MG63 (cell line): Measurements from ENCODE around the gene CFAP77. TPM values are rescaled to one million over a fixed set of nuclear protein-coding genes. Genes with fewer than 3 reads are reported as not detected.
A peak's percentile ranks its signal among the peaks of the same experiment; 100 is the strongest.

Source experiments
- DNase-seq: peaks from one replicate; pipeline ENCODE4 v3.0.0-alpha.2; 2020
- H3K27me3 ChIP-seq: fragments of 250-450 bp; sonication (Bioruptor Pico); 2 replicates; pipeline ENCODE4 v1.5.1; 2020; ENCODE audit warnings: mild to moderate bottlenecking, moderate library complexity
- H3K36me3 ChIP-seq: fragments of 250-450 bp; sonication (Bioruptor Pico); 2 replicates; pipeline ENCODE4 v1.5.1; 2020; ENCODE audit warnings: mild to moderate bottlenecking, moderate library complexity
- H3K4me3 ChIP-seq: fragments of 250-450 bp; sonication (Bioruptor Pico); 2 replicates; pipeline ENCODE4 v1.5.1; 2020; ENCODE audit warnings: mild to moderate bottlenecking, moderate library complexity
- H3K9me3 ChIP-seq: fragments of 250-450 bp; sonication (Bioruptor Pico); 2 replicates; pipeline ENCODE4 v1.5.1; 2020; ENCODE audit warnings: mild to moderate bottlenecking, moderate library complexity
- total RNA-seq: library from RNA; depleted of rRNA; stranded (reverse); fragments of >200 nt; shearing (Covaris generic); gene quantifications from 2 replicates; pipeline ENCODE4 v1.2.3, GENCODE V29; 2014; ENCODE audit warnings: low replicate concordance

CFAP77 gene
- total RNA-seq, 1 experiment from 2014 or later, result not detected

DNA sequence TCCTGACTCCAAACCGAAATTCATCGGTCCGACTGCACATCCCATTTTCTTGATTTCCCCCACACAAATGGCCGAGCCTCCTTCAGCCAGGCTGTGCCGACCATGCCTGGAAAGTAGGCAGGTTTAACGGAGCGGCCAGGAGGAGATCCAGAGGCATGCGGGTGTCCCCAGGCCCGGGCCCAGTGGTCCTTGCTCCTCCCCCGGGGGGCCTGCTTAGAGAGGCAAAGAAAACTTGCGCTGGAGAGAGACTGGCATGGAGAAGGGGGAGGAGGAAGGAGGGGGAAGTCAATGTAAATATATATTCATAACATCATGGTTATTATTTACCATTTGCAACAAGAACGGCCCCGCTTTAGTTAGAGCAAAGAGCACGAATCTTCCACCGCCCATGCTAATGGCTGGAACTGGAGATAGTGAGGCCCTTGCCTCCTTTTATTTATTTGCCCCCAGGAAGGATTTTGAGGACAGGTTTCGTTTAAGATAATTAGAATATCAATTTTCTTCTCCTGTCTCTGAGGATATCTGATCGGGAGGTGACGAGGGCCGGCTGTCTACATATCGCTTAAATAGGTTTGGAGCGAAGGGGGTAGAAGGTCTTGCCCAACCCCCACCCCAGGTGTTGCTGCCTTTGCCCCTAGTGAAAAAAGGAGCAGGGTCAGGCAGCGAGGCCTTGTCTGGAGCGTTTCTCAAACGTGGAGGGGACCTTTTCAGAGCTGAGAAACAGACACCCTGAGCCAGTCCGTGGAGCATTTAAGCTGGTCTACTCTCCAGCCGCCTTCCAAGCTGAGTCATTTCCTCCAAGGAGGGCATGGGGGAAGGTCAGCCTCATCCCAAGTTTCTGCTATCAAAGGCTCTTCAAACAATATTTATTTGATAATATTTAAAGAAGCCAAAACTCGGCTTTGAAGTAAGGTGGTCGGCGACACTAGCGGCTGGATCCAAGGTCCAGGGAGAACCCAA is 174.9 kb downstream of the CFAP77 start:
- peaks cover 78% of the 10 kb centered on the region for H3K27me3 ChIP-seq
- no peak overlapping the region for H3K4me3 ChIP-seq
- H3K9me3 ChIP-seq, result no peaks in the 10 kb centered on the region
- peak; percentile 33 for DNase-seq
- H3K36me3 ChIP-seq, result no peaks in the 10 kb centered on the region

DNA sequence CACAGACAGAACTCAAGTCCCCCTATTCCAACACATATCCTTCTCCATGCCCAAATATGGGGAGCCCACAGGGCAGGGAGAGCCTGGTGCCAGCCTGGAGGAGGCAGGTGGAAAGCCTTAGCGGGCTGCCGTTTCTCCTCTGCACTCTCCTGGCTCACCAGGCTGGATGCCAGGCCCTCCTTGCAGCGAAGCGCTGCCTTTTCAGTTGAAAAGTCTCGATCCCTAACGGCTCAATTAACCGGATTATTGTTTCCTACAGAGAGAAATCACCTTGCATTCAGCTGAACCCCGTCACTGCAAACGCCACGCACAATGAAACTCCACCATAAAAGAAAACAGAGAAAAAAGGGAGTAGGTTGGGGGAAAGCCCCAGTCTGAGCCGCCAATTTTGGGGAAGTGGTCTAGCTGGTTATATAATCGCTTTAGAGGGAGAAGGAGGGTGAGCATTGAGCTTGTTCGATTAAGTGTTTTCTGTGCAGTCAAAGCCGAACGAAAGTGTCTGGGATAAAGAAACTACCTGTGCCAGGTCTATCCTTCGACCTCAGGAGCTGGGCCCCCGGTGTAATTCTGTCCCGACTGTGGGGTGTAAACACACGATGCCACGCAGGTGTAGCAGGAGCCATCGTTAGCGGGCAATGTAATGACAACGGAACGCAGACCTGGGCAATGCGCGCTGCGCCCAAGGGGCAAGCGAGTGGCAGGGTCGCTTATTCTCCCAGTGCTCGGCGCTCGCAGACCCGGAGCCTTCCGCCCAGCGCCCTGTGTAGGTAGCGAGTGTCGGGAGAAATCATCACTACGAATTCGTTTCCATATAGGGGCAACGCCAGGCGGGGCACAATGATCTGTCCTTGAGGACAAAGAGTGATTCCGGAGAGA is 176.2 kb downstream of the CFAP77 start:
- H3K36me3 ChIP-seq, result no peaks in the 10 kb centered on the region
- H3K9me3 ChIP-seq, result no peaks in the 10 kb centered on the region
- DNase-seq, result no peak
- H3K27me3 ChIP-seq, result peaks cover 70% of the 10 kb centered on the region
- H3K4me3 ChIP-seq, result no peak overlapping the region

DNA sequence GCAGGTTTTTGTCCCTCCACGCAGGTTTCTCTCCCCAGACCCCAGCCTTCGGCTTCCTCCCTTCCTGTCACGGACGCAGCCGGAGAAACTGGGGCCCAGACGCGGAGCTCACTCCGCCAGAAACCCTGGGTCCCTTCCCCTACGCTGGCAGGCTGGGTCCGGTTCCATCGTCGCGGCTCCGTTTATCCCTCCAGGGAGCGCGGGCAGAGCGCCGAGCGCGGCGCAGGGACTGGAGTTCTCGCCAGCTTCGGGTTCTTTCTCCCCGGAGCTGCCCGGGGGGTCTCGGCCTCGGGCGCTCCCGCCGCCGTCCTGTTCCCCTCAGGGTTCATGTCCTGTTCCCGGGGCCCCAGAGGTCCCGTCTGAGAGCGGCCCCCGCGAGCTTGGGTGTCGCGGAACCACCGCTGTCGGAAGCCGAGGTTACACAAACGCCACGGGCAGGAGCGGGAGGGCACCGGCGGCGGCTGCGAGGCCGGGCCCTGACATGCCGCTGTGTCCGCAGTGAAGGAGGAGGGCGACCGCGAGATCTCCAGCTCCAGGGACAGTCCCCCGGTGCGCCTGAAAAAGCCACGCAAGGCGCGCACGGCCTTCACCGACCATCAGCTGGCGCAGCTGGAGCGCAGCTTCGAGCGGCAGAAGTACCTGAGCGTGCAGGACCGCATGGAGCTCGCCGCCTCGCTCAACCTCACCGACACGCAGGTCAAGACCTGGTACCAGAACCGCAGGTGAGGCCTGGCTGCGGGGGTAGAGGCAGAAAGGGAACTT is 177.0 kb downstream of the CFAP77 start:
- H3K36me3 ChIP-seq, result no peaks in the 10 kb centered on the region
- no peak for DNase-seq
- no peak overlapping the region for H3K4me3 ChIP-seq
- H3K9me3 ChIP-seq, result no peaks in the 10 kb centered on the region
- peaks cover 63% of the 10 kb centered on the region for H3K27me3 ChIP-seq

DNA sequence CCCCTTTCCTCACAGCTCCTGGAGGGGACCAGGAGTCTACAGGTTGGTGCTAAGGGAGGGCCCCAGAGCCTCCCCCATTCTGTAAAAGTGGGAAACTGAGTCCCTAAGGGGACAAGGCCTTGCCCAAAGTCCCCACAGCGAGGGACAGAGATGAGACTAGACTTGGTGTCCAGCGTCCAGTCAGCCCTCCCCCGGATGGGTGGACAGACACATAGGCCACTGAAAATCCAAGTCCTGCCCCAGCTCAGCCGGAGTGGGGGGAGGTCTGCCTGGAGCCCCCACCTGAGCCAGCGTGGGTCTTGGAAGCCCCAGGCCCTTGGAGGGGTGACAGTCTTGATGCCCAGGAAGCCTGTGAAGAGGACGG is 177.6 kb downstream of the CFAP77 start:
- no peak for DNase-seq
- H3K36me3 ChIP-seq, result no peaks in the 10 kb centered on the region
- H3K4me3 ChIP-seq, result no peak overlapping the region
- H3K9me3 ChIP-seq, result no peaks in the 10 kb centered on the region
- peaks cover 59% of the 10 kb centered on the region for H3K27me3 ChIP-seq

DNA sequence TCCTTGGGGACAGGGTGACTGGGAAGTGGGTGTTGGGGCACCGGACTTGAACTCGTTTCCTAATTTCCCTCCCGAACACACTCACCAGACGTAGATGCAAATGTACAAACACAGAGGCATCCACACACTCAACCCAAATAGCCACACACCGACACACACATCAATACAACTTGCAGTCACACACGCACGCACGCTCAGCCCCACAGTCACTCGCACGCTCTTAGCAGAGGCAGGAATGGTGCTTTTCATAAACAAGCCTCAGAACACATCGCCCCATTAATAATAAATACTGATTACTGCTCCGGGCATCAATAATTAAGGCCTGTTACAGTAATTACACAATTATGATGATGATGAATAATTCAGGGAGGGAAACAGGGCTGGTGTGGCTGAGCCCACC is 178.1 kb downstream of the CFAP77 start:
- no peak for DNase-seq
- H3K4me3 ChIP-seq, result no peak overlapping the region
- H3K27me3 ChIP-seq, result peaks cover 54% of the 10 kb centered on the region
- H3K9me3 ChIP-seq, result no peaks in the 10 kb centered on the region
- H3K36me3 ChIP-seq, result no peaks in the 10 kb centered on the region

DNA sequence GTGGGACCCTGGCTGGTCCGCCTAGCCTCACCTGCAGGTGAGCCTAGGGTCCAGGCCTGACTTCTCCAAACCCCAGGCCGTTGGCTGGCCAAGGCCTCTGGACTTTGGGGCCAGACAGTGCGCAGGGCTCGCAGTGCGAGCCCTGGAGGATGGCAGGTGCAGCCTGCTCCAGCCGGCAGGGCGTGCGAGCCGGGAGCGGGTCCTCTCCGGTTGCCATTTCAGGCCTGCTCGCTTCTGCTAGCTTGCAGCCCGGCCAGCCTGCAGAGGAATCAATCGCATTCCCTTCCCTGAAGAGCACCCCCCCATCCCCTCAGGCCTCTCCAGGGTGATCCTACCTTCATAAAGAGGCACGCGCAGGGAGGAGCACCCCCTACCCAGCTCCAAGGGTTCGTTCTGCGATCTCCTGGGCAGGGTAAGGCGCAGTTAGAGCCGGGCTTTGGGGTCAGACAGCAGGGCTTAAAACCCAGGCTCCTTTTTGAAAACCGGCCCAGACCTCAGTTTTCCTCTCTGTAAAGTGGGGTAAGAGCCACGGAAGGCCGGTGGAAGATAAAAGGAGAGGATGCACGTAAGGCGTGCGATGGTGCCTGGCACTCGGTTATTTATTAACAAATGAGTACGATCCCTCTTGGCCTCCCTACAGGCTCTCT is 178.6 kb downstream of the CFAP77 start:
- no peak for DNase-seq
- Histone ChIP-seq H3K36me3 (no peaks in the 10 kb centered on the region), H3K4me3 (no peak overlapping the region), H3K9me3 (no peaks in the 10 kb centered on the region), H3K27me3 (peaks cover 49% of the 10 kb centered on the region)

DNA sequence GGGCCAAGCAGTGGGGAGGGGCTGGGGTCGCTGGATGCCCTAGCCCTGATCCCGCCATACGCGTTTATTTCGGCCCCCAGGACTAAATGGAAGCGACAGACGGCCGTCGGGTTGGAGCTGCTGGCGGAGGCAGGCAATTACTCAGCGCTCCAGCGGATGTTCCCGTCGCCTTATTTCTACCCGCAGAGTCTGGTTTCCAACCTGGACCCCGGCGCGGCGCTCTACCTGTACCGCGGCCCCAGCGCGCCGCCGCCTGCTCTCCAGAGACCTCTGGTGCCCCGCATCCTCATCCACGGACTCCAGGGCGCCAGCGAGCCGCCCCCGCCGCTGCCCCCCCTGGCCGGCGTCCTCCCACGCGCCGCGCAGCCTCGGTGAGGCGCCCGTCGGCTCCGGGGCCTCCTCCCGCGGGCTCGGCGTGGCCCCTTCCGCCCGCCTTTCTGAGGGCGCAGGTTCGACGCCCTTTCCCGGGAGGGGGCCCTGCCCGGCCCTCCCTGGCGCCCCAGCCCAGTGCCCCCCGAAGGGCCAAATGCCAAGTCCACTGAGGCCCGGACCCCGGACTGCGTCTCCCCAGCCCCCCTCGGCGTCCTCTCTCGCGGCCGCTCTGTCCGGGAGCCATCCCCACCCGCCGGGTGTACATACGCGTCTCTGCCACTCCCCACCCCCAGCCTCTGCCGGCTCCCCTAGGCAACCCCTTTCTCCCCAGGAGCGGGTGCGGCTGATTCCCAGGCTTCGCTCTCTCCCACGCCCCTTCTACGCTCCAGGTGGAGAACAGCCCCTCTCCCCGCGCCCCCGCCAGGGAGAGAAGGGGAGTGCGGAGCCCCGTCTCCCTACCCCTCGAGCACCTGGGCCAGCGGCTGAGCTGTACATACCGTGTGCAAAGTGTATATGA is 179.4 kb downstream of the CFAP77 start:
- H3K4me3 ChIP-seq, result no peak overlapping the region
- no peak for DNase-seq

DNA sequence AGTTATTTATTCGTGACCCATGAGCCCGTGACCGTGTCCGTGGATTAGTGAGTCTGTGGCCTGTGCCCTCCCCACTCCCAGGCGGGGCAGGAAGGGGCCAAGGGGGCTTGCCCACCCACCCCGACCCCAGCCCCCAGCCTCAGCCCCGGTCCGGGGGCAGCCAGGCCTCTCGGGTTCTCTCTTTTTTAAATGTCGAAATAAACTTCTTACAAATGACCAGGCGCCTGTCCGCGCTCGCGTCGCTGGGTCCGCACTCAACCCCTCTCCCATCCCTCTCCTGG is 180.0 kb downstream of the CFAP77 start:
- Histone ChIP-seq H3K27me3 (peaks cover 40% of the 10 kb centered on the region), H3K9me3 (no peaks in the 10 kb centered on the region), H3K4me3 (no peak overlapping the region), H3K36me3 (peaks cover 2% of the 10 kb centered on the region; the same call in 1 of the 2 replicates)
- DNase-seq, result no peak

More for the DNA sequence above, 179.4 kb downstream of the CFAP77 start:
- Histone ChIP-seq H3K27me3 (peaks cover 43% of the 10 kb centered on the region), H3K9me3 (no peaks in the 10 kb centered on the region), H3K36me3 (no peaks in the 10 kb centered on the region; the same call in 1 of the 2 replicates)

DNA sequence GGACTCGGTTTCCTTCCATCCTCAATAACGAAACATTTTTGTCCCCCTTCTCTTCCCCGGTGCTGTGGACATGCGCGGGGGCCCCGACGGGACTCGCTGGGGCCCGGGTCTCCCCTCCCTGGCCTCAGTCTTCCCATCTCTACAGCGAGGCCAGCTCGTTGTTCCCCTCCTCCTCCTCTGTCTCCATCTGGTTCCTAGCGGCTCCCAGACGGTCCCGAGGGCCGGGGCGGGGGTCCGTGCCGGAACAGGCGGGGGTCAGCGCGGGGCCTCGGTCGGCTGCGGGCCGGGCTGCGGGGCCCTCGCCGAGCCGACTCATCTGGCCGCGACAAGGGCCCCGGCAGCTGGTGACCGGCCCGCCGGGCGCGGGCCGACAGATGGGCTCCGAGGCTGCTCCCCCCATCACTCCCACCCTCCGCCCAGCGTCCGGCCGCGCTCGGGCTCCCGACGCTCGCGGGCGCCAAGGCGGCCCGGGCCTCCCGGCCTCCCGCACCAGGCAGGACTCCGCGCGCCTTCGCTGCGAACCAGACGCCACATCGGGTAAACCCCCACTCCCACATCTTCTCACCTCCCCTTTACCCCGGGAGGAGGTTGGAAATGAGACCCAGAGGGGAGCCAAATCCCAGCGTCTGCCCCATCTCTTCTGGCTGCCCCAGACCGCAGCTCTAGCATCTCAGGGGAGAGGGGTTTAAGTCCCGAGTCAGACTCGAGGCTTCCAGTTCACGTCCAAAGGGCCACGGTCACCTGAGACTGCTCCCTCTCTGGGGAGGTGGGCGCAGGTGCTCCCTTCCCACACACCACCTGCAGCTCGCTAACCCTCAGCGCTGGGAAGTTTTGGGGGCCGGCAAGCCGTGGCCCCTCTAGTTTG is 180.5 kb downstream of the CFAP77 start:
- peaks cover 2% of the 10 kb centered on the region; the same call in 1 of the 2 replicates for H3K36me3 ChIP-seq
- no peak overlapping the region for H3K4me3 ChIP-seq
- no peaks in the 10 kb centered on the region for H3K9me3 ChIP-seq
- no peak for DNase-seq
- peaks cover 34% of the 10 kb centered on the region for H3K27me3 ChIP-seq

DNA sequence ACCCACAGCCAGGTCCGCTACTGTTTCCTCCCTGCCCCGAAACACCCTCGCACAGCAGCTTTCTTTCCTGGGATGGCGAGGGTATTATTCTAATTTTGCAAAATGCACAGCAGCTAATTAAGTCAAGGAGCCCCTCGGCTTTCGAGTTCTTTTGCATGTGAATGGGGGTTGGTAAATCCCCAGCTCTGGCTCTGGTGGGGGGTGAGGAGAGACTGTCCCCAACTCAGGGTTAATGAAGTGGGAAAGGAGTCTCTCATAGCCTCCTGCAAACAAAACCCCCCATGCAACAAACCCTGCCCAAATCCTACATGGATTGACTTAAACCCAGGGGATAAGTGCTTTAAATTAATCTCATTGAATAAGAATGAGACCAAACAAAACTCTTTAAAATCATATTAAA is 181.2 kb downstream of the CFAP77 start:
- no peaks in the 10 kb centered on the region for H3K9me3 ChIP-seq
- DNase-seq, result no peak
- no peak overlapping the region for H3K4me3 ChIP-seq
- peaks cover 7% of the 10 kb centered on the region for H3K36me3 ChIP-seq
- peaks cover 27% of the 10 kb centered on the region for H3K27me3 ChIP-seq

DNA sequence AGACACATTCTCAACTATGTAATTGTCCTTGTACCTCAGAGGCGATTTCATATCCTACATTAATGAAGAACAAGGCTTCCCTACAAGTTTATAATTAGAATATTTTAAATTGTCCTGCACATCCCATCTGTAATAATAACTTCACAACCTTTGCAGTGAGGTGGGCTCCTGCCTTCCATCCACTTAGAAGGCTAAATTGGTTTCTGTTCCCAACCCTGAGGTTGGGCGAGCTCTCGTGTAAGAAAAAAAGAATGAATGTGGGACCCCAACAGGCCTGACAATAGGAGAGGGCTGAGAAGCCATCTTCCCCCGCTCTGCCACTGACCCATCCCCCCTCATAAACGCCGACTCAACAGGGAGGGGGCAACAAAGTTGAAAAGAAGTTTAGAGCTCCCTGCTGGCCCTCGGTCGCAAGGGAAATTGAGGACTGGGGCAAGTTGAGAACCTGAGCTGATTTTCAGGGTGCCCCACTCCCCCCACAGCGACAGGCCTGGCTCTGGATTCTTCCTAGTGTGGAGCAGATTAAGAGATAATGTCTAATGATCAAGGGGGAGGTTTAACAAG is 181.8 kb downstream of the CFAP77 start:
- no peak for DNase-seq
- Histone ChIP-seq H3K36me3 (peaks cover 10% of the 10 kb centered on the region), H3K27me3 (peaks cover 21% of the 10 kb centered on the region), H3K4me3 (no peak overlapping the region), H3K9me3 (no peaks in the 10 kb centered on the region)

DNA sequence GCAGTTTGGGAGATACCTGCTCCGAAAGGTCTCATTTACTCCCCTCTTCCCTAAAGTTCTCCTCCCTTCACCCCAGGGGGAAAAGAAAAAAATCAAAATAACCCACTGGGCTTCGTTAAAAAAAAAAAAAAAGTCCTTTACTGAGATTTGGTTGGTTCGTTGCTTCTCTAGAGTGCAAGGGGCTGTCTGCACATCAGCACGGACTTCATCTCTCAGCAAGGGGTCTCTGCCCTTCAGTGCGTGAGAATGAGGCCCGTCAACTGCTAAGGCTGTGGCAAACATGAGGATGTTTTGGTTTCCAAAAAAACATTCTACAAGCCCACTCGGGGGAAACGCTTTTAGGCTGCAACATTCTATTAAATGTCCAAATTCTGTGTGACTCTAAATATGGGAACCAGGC is 182.4 kb downstream of the CFAP77 start:
- H3K27me3 ChIP-seq, result peaks cover 15% of the 10 kb centered on the region
- no peak overlapping the region for H3K4me3 ChIP-seq
- no peaks in the 10 kb centered on the region for H3K9me3 ChIP-seq
- peaks cover 10% of the 10 kb centered on the region for H3K36me3 ChIP-seq
- DNase-seq, result no peak

DNA sequence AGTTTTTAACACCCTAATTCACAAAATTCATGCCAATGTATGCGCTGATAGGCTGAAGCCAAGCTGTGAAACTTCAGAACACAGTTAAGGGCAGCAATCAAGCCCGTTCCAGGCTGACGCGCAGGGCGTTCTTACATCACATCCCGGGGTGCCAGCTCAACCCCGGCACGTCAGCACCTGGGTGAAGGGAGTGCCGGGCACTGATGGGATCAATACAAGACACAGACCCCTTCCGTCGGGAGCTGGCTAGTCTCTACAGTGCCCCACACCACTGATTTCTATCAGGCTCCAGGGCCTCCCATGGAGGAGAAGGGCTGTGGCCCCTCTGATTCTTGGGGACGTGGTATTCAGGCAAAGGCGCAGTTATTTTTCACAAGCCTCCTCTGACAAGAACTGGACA is 184.4 kb downstream of the CFAP77 start:
- Histone ChIP-seq H3K4me3 (no peak overlapping the region), H3K9me3 (no peaks in the 10 kb centered on the region), H3K27me3 (peaks cover 10% of the 10 kb centered on the region), H3K36me3 (peaks cover 10% of the 10 kb centered on the region)
- no peak for DNase-seq

DNA sequence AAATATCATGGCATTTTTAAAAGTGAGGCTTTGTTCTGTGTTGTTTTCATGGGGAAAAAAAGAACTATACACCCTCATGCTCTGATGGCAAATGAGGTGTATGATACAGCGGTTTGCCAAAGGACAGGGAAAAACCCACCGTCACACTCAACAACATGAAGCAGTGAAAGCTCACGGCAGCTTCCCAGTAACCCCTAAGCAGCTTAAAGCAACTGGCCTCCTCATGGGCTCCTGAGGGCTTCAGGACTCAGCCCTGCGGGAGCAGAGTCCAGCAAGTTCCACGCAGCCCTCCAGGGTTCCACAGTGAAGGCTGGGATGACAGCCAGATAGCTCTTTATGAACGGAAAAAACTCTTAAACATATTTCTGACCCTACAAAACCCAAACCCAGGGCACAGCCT is 185.3 kb downstream of the CFAP77 start:
- no peak for DNase-seq
- H3K4me3 ChIP-seq, result no peak overlapping the region

More for the DNA sequence above, 185.3 kb downstream of the CFAP77 start:
- Histone ChIP-seq H3K36me3 (peaks cover 12% of the 10 kb centered on the region), H3K27me3 (peaks cover under 1% of the 10 kb centered on the region; the same call in 1 of the 2 replicates), H3K9me3 (no peaks in the 10 kb centered on the region)
